ENCODE results near the gene ADAMTS15. TPM values are rescaled to one million over a fixed set of nuclear protein-coding genes. Genes with fewer than 3 reads are reported as not detected.

Gene ADAMTS15
- total RNA-seq, 6 donors from 2014 or later, result 2.5 to 23.0 (median 7.2) TPM

- TF ChIP-seq POLR2A (IDR thresholded peaks at IDR 0.05) (no peak), POLR2AphosphoS5 (IDR thresholded peaks at IDR 0.05) (no peak), EP300 (IDR thresholded peaks at IDR 0.05) (no peak)
- TF ChIP-seq, protein P1, sequence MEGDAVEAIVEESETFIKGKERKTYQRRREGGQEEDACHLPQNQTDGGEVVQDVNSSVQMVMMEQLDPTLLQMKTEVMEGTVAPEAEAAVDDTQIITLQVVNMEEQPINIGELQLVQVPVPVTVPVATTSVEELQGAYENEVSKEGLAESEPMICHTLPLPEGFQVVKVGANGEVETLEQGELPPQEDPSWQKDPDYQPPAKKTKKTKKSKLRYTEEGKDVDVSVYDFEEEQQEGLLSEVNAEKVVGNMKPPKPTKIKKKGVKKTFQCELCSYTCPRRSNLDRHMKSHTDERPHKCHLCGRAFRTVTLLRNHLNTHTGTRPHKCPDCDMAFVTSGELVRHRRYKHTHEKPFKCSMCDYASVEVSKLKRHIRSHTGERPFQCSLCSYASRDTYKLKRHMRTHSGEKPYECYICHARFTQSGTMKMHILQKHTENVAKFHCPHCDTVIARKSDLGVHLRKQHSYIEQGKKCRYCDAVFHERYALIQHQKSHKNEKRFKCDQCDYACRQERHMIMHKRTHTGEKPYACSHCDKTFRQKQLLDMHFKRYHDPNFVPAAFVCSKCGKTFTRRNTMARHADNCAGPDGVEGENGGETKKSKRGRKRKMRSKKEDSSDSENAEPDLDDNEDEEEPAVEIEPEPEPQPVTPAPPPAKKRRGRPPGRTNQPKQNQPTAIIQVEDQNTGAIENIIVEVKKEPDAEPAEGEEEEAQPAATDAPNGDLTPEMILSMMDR (IDR thresholded peaks at IDR 0.05), result no peak
- WGBS, 2 donors, result 69 to 73% methylated on average over 10 of the region's 10 CpGs
- no peak overlapping the region for H3K27ac ChIP-seq
- H3K4me1 ChIP-seq, result no peaks in the 10 kb centered on the region
- no peak overlapping the region for H3K4me3 ChIP-seq
- no peaks in the 10 kb centered on the region for H3K9me3 ChIP-seq
- ATAC-seq (ENCODE audit: low FRiP score in 2 of 2), result no peak
- peaks cover 0 to 27% (median 10%) of the 10 kb centered on the region in 4 donors for H3K36me3 ChIP-seq
- no peak for DNase-seq
- no peaks in the 10 kb centered on the region for H3K27me3 ChIP-seq
These were observed 18.9 kb downstream of the ADAMTS15 start for GRCh38 chr11:130467116-130467900.

GRCh38 chr11:130469181-130469580 lies 20.7 kb downstream of the ADAMTS15 start:
- Histone ChIP-seq H3K27me3 (no peaks in the 10 kb centered on the region), H3K27ac (no peak overlapping the region), H3K4me1 (no peaks in the 10 kb centered on the region), H3K4me3 (no peak overlapping the region), H3K36me3 (peaks cover 0 to 34% (median 13%) of the 10 kb centered on the region in 4 donors), H3K9me3 (no peaks in the 10 kb centered on the region)
- no peak for ATAC-seq (ENCODE audit: low FRiP score in 2 of 2)
- TF ChIP-seq EP300 (IDR thresholded peaks at IDR 0.05) (no peak), POLR2A (IDR thresholded peaks at IDR 0.05) (no peak), POLR2AphosphoS5 (IDR thresholded peaks at IDR 0.05) (no peak)
- TF ChIP-seq, protein P1 (IDR thresholded peaks at IDR 0.05), result no peak
- WGBS, 2 donors, result 86 to 95% methylated on average over 6 of the region's 6 CpGs
- peak in 1 of 2 donors; percentile 54 for DNase-seq

DNA sequence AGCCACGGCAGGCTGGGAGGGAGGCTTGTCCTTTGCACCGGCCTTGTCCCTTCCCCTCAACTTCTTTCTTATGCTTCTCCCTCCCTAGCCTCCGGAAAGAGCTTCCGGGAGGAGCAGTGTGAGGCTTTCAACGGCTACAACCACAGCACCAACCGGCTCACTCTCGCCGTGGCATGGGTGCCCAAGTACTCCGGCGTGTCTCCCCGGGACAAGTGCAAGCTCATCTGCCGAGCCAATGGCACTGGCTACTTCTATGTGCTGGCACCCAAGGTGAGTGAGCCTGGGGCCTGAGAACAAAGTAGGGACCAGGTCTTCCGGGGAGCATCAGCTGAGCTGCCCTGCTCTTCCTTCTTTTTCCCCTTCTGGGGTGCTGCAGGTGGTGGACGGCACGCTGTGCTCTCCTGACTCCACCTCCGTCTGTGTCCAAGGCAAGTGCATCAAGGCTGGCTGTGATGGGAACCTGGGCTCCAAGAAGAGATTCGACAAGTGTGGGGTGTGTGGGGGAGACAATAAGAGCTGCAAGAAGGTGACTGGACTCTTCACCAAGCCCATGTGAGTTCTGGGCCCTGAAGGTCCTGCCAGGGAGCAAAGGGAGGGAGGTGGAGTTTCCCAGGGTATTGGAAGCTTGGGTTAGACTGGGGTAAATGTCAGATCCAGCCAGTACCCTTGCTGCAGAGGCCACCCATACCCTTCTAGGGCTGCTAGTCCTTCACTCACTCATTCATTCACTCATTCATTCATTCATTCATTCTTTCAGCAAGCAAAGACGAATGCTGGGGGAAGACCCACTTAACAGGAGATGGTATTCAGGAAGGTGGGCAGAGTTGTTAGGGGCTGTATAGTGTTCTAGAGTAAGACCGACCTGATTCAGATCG lies 22.6 kb downstream of the ADAMTS15 start:
- H3K4me3 ChIP-seq, result no peak overlapping the region
- DNase-seq (peak in 1 of 2 donors; percentile 40), ATAC-seq (ENCODE audit: low FRiP score in 2 of 2) (no peak)
- no peak overlapping the region for H3K27ac ChIP-seq
- H3K36me3 ChIP-seq, result peaks cover 0 to 32% (median 12%) of the 10 kb centered on the region in 4 donors
- no peaks in the 10 kb centered on the region for H3K4me1 ChIP-seq
- H3K9me3 ChIP-seq, result no peaks in the 10 kb centered on the region
- TF ChIP-seq, protein P1 (IDR thresholded peaks at IDR 0.05), result no peak
- TF ChIP-seq EP300 (IDR thresholded peaks at IDR 0.05) (no peak), POLR2AphosphoS5 (IDR thresholded peaks at IDR 0.05) (no peak), POLR2A (IDR thresholded peaks at IDR 0.05) (no peak)
- 90% methylated on average over 16 to 20 of the region's 20 CpGs for WGBS, 2 donors
- H3K27me3 ChIP-seq, result no peaks in the 10 kb centered on the region

GRCh38 chr11:130471731-130472433 lies 23.4 kb downstream of the ADAMTS15 start:
- WGBS, 2 donors, result 86 to 95% methylated on average over 10 of the region's 11 CpGs
- TF ChIP-seq EP300 (IDR thresholded peaks at IDR 0.05) (no peak), POLR2A (IDR thresholded peaks at IDR 0.05) (no peak), POLR2AphosphoS5 (IDR thresholded peaks at IDR 0.05) (no peak)
- TF ChIP-seq, protein P1 (IDR thresholded peaks at IDR 0.05), result no peak
- no peak overlapping the region for H3K4me3 ChIP-seq
- peaks cover 0 to 27% (median 12%) of the 10 kb centered on the region in 4 donors for H3K36me3 ChIP-seq
- H3K9me3 ChIP-seq, result no peaks in the 10 kb centered on the region
- peaks cover 0 to under 1% (median 0%) of the 10 kb centered on the region in 4 donors for H3K4me1 ChIP-seq
- no peaks in the 10 kb centered on the region for H3K27me3 ChIP-seq
- DNase-seq (no peak), ATAC-seq (ENCODE audit: low FRiP score in 2 of 2) (no peak)
- H3K27ac ChIP-seq, result no peak overlapping the region

Measured in upper lobe of left lung (tissue), 6 donors.